ENCODE measurements around the gene SPINK2. TPM values are rescaled to one million over a fixed set of nuclear protein-coding genes. Genes with fewer than 3 reads are reported as not detected.

SPINK2 gene
- not detected in 2 replicates for total RNA-seq (2014; rRNA removed; shearing (Covaris generic); ENCODE audit: low replicate concordance)

DNA sequence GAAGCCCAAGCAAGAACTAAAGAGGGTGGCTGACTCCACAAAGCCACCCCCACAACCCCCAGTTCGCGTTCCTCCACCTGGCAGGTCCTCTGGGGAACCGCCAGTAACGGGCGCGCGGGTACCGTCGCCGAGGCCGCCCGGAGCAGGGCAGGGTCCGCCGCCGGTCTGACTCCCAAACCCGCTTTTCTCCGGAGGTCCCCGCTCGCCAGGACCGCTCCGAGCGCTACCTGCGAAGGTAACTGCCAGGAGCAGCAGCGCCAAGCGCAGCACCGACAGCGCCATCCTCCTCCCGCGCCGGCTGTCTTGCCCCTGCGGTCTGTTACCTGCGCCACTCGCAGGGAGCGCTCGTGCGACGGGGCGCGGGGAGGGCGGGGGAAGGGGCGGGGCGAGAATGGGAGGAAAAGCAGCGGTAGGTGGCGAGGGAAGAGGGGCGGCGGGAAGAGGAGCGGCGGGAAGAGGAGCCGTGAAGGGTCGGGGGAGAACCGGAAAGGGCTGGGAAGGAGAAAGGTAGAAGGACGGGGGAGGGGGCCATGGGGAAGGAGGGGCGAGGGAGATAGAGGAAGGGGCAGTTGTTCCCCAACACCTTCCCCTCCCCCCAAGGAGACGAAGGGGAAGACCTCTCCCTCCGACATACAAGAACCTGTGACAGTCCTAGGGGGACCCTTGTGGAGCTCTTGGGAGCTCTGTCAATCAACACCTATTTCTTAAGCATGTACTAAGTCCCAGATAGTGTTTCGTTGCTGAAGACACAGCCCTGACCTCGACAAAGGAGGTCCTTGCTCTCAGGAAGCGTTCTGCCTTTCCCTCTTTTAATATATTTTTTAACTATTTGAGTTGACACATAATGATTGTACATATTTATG lies at the start of gene SPINK2:
SPINK2 (minus strand) TSS at position 321 of the 863 bp plus-strand sequence; CDS start at position 282, 39 bp downstream.
- peak; percentile 19 for DNase-seq
- Histone ChIP-seq H3K9me3 (no peaks in the 10 kb centered on the region), H3K4me3 (peak within 1 kb of the TSS; percentile 14), H3K36me3 (no peaks in the 10 kb centered on the region), H3K27me3 (no peaks in the 10 kb centered on the region)

DNA sequence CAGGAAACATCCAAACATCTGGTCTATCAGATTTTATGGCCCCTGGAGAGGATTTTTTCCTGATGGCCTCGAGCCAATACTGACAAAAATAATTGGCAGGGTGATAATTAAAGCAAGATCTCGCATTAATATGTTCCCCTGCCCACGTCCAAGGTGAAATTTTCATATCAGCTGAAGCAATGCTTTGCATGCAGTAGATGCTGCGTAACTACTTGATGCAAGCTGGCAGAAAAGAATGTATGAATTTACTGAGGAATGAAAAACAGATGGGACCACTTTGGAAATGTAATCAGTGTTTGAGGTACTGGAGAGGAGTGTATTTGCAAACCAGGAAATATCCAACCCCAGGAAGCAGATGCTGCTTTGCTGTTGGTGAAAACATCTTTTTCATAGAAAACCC lies 49.4 kb upstream of the SPINK2 start:
- no peaks in the 10 kb centered on the region for H3K27me3 ChIP-seq
- DNase-seq, result no peak

GRCh38 chr4:56863441-56864139 lies 42.1 kb upstream of the SPINK2 start:
- no peaks in the 10 kb centered on the region for H3K36me3 ChIP-seq
- no peak for DNase-seq
- H3K9me3 ChIP-seq, result no peaks in the 10 kb centered on the region
- H3K4me3 ChIP-seq, result no peak overlapping the region
- H3K27me3 ChIP-seq, result no peaks in the 10 kb centered on the region

More for the DNA sequence above, 49.4 kb upstream of the SPINK2 start:
- no peaks in the 10 kb centered on the region for H3K36me3 ChIP-seq
- no peak overlapping the region for H3K4me3 ChIP-seq
- H3K9me3 ChIP-seq, result no peaks in the 10 kb centered on the region

DNA sequence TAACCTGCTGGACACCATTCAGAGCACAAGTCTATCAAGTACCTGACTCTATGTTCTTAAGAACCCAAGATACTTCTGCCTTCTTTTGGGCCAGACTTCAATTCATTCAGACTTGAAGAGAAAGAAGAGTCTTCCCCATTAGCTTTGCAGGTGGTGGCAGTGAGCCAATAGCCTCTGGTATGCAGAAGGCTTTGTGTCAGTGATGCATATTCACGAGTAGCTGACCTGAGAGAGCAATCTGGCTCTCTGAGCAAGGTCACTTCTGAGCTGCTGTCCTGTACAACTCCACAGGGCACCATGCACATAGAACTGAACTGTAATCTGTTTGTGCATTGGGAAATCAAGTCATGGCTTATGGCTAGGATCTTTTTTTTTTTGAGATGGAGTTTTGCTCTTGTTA lies 39.9 kb upstream of the SPINK2 start:
- H3K27me3 ChIP-seq, result no peaks in the 10 kb centered on the region
- H3K9me3 ChIP-seq, result no peaks in the 10 kb centered on the region
- DNase-seq, result no peak
- H3K4me3 ChIP-seq, result no peak overlapping the region
- H3K36me3 ChIP-seq, result no peaks in the 10 kb centered on the region

DNA sequence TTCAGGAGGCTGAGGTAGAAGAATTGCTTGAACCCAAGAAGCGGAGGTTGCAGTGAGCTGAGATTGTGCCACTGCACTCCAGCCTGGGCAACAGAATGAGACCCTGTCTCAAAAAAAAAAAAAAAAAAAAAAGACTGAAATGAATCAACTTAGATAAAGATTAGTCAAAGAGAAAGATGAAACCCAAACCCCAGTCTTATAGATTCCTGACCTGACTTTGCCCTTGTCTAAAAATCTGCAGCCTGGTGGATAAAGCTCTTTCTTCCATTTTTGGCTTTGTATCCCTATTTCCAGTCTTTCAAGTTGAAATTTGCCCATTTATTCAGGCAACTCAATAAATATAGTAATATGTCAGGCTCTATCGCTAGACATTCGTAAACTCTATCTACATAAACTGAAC lies 39.3 kb upstream of the SPINK2 start:
- no peak for DNase-seq
- H3K27me3 ChIP-seq, result no peaks in the 10 kb centered on the region
- H3K36me3 ChIP-seq, result no peaks in the 10 kb centered on the region
- H3K4me3 ChIP-seq, result no peak overlapping the region
- H3K9me3 ChIP-seq, result no peaks in the 10 kb centered on the region

DNA sequence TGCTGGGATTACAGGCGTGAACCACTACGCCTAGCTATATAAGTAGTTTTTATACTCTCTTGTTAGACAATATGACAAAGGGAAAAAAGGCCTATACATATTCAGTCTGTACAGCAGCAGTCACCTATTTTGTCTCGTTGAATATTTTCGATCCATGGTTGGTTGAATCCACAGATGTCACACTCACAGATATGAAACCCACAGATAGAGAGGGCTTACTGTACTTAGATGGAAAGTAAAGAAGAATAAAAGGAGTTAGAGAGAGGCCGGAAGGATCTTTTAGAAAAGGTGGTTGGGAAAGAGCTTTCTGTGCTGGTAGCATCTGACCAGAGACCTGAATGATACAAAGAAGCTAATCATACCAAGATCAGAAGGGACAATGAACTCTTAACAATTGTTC lies 38.3 kb upstream of the SPINK2 start:
- Histone ChIP-seq H3K9me3 (no peaks in the 10 kb centered on the region), H3K36me3 (no peaks in the 10 kb centered on the region), H3K4me3 (no peak overlapping the region), H3K27me3 (no peaks in the 10 kb centered on the region)
- DNase-seq, result no peak

DNA sequence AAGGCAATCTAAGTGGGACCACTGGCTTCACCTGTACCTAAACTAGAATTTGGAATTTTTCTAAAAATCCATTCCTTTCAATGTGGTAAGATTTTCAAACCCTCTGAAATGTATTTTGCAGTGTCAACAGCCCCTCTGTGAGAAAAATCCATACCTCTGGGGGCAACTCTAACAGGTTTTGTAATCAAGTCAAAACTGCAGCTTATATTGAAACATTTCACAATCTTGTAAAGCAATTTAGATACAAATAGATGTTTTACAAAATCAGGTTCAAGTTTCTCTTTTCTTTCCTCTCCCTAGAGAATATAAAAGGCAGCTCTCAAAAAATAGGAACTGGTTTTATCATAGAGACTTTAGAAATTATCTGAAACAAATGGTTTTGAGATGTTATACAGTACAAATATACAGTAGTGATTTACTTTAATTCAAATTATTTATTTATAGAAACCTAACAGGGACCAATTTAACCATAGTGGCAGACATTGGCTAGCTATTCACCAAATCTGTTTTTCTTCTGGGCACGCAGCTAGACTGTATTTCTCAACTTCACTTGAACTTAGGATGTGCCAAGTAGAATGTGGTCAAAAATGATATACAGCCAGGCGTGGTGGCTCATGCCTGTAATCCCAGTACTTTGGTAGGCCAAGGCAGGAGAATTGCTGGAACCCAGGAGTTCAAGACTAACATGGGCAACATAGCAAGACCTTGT lies 36.3 kb upstream of the SPINK2 start:
- no peaks in the 10 kb centered on the region for H3K9me3 ChIP-seq
- H3K36me3 ChIP-seq, result no peaks in the 10 kb centered on the region
- H3K27me3 ChIP-seq, result no peaks in the 10 kb centered on the region

GRCh38 chr4:56856656-56857055 lies 35.2 kb upstream of the SPINK2 start:
- H3K4me3 ChIP-seq, result no peak overlapping the region
- DNase-seq, result no peak
- H3K9me3 ChIP-seq, result no peaks in the 10 kb centered on the region
- no peaks in the 10 kb centered on the region for H3K36me3 ChIP-seq
- H3K27me3 ChIP-seq, result no peaks in the 10 kb centered on the region

More for the DNA sequence above, 36.3 kb upstream of the SPINK2 start:
- H3K4me3 ChIP-seq, result no peak overlapping the region
- peak; percentile 43 for DNase-seq

GRCh38 chr4:56850910-56851309 lies 29.4 kb upstream of the SPINK2 start:
- H3K9me3 ChIP-seq, result no peaks in the 10 kb centered on the region
- no peaks in the 10 kb centered on the region for H3K27me3 ChIP-seq
- no peaks in the 10 kb centered on the region for H3K36me3 ChIP-seq
- DNase-seq, result no peak
- no peak overlapping the region for H3K4me3 ChIP-seq

GRCh38 chr4:56844802-56845580 lies 23.5 kb upstream of the SPINK2 start:
- no peak for DNase-seq
- H3K27me3 ChIP-seq, result no peaks in the 10 kb centered on the region
- no peak overlapping the region for H3K4me3 ChIP-seq
- H3K36me3 ChIP-seq, result no peaks in the 10 kb centered on the region
- H3K9me3 ChIP-seq, result no peaks in the 10 kb centered on the region

GRCh38 chr4:56843421-56843899 lies 22.0 kb upstream of the SPINK2 start:
- Histone ChIP-seq H3K4me3 (no peak overlapping the region), H3K36me3 (no peaks in the 10 kb centered on the region), H3K9me3 (no peaks in the 10 kb centered on the region), H3K27me3 (no peaks in the 10 kb centered on the region)
- no peak for DNase-seq

DNA sequence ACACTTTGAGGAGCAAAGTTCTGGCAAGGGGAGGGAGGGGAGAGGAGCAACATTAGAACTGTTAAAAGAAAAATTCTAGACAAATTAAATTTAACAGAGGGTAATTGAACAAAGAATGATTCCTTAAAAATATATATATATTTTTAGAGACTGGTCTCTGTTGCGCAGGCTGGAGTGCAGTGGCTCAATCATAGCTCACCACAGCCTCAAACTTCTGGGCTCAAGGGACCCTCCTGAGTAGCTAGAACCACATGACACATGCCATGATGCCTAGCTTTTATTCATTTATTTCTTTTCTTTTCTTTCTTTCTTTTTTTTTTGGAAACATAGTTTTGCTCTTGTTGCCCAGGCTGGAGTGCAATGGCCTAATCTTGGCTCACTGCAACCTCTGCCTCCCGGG lies 19.1 kb upstream of the SPINK2 start:
- no peak for DNase-seq
- Histone ChIP-seq H3K27me3 (no peaks in the 10 kb centered on the region), H3K36me3 (no peaks in the 10 kb centered on the region)

DNA sequence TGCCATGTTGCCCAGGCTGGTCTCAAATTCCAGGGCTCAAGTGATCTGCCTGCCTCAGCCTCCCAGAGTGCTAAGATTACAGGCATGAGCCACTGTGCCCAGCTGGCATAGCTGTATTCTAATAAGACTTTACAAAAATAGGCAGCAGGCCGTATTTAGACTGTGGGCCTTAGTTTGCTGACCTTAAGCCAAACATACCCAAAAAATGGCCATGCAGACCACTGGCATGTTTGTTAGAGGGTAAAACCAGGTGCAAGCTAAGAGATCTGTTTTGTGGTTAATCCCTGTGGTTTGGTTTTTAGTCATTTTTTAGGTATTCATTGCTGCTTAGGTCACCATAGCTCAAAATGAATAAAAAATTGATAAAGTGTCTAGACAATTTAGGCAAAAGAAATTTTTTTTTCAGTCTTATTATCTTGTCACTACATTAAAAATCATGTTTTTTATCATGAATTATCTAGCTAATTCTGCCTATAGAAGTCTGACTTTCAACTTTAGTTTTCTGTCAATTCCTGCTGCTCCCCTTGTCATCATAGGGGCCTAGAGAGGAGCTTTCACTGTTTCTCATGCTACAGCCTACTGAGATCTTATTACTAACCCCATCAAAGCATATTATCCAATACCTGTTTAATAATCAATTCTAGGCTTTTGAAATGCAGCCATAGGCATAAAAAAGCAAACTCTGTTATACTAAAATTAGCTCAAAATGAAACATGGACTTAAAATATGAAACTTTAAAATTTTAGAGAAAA lies 7.5 kb upstream of the SPINK2 start:
- no peaks in the 10 kb centered on the region for H3K36me3 ChIP-seq
- H3K9me3 ChIP-seq, result no peaks in the 10 kb centered on the region
- no peaks in the 10 kb centered on the region for H3K27me3 ChIP-seq
- no peak overlapping the region for H3K4me3 ChIP-seq
- DNase-seq, result no peak

More for the DNA sequence above, 19.1 kb upstream of the SPINK2 start:
- Histone ChIP-seq H3K9me3 (no peaks in the 10 kb centered on the region), H3K4me3 (no peak overlapping the region)

- Histone ChIP-seq H3K4me3 (no peak overlapping the region), H3K9me3 (no peaks in the 10 kb centered on the region), H3K36me3 (no peaks in the 10 kb centered on the region), H3K27me3 (no peaks in the 10 kb centered on the region)
- no peak for DNase-seq
These were observed 2.6 kb upstream of the SPINK2 start for GRCh38 chr4:56823933-56824600.

DNA sequence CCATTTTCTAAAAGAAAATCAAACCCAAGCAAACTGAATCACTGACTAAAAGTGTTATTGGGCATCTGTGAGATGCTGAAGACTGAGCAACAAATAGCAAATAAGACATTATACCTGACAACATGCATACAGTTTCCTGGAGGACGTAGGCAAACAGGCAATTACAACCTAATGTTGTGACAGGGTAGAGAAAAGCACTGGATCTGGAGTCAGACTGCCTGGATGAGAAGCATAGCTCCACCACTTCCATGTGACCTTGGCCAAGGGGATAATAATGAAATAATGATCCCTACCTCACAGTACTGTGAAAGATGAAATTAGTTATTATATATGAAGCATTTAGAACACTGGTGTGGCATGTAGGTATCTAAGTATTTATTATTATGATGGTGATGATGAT lies 2.7 kb downstream of the SPINK2 start:
- H3K36me3 ChIP-seq, result no peaks in the 10 kb centered on the region
- no peak overlapping the region for H3K4me3 ChIP-seq
- no peak for DNase-seq
- H3K27me3 ChIP-seq, result no peaks in the 10 kb centered on the region
- no peaks in the 10 kb centered on the region for H3K9me3 ChIP-seq
